ENCODE data around the gene SP3. TPM values are rescaled to one million over a fixed set of nuclear protein-coding genes. Genes with fewer than 3 reads are reported as not detected.

Gene SP3
- total and polyA plus RNA-seq, 9 of the 15 experiments (the other 6 are each of a cell fraction or from before 2014, with no cell fraction given), result 12.0 to 106 (median 74.9) TPM

DNA sequence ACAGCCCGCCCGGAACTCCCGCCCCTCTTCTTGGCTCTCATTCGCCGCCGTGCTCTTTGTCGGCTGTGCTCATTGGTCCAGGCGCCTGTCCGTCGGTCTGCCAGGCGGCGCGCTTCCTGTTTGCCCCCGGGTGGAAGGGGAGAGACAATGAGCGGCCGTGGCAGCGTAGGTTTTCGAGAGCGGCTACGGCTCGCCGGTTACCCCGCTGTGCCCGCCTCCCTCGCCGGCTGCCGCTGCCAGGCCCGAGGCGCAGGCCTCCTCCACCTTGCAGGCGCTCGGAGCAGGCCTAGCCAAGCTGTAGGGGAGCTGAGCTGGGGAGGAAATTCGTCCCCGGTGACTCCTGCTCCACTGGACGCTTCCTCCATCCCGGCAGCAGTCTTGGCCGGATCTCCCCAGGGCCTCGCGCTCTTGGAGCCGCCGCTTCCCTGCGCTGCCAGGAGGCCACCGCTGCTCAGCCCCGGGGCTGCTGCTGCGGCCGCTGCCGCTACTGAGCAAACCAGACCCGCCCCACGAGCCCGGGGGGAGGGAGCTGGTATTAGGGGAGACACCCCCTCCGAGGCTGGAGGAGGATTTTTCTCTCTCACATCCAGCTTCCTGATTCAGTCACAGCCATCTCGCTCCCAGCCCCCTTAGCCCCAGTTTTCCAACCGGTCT is at the start of gene SP3 (continued):
- TF ChIP-seq E2F8 (IDR thresholded peaks at IDR 0.05; ENCODE audit: low read depth, partially characterized antibody) (peak; percentile 77), FOXJ3 (CRISPR knock-in tag; IDR thresholded peaks at IDR 0.05) (no peak), MAFG (tag; conservative IDR thresholded peaks at IDR 0.05) (no peak), ZFP30 (CRISPR knock-in tag; IDR thresholded peaks at IDR 0.05; ENCODE audit: borderline replicate concordance) (no peak), FUS (optimal IDR thresholded peaks at IDR 0.05; ENCODE audit: low read depth, low read length) (no peak), GABPB1 (CRISPR knock-in tag; IDR thresholded peaks at IDR 0.05) (peak; percentile 95), NRF1 (conservative IDR thresholded peaks at IDR 0.05 in 1 of 2, IDR thresholded peaks at IDR 0.05 in 1 of 2) (peak; percentile 35 to 41), TRIM28 (IDR thresholded peaks at IDR 0.05) (no peak), NFIC (IDR thresholded peaks at IDR 0.05) (peak; percentile 26; the same call in 1 of the 2 replicates), RBM34 (IDR thresholded peaks at IDR 0.05; ENCODE audit: borderline replicate concordance, insufficient read depth, low read length) (no peak), XRCC5 (IDR thresholded peaks at IDR 0.05; ENCODE audit: low read depth, low read length) (peak; percentile 16; the same call in 1 of the 2 replicates)
- TF ChIP-seq, protein P1, sequence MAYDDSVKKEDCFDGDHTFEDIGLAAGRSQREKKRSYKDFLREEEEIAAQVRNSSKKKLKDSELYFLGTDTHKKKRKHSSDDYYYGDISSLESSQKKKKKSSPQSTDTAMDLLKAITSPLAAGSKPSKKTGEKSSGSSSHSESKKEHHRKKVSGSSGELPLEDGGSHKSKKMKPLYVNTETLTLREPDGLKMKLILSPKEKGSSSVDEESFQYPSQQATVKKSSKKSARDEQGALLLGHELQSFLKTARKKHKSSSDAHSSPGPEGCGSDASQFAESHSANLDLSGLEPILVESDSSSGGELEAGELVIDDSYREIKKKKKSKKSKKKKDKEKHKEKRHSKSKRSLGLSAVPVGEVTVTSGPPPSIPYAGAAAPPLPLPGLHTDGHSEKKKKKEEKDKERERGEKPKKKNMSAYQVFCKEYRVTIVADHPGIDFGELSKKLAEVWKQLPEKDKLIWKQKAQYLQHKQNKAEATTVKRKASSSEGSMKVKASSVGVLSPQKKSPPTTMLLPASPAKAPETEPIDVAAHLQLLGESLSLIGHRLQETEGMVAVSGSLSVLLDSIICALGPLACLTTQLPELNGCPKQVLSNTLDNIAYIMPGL (CRISPR knock-in tag; IDR thresholded peaks at IDR 0.05), result no peak
- TF ChIP-seq, protein P2, sequence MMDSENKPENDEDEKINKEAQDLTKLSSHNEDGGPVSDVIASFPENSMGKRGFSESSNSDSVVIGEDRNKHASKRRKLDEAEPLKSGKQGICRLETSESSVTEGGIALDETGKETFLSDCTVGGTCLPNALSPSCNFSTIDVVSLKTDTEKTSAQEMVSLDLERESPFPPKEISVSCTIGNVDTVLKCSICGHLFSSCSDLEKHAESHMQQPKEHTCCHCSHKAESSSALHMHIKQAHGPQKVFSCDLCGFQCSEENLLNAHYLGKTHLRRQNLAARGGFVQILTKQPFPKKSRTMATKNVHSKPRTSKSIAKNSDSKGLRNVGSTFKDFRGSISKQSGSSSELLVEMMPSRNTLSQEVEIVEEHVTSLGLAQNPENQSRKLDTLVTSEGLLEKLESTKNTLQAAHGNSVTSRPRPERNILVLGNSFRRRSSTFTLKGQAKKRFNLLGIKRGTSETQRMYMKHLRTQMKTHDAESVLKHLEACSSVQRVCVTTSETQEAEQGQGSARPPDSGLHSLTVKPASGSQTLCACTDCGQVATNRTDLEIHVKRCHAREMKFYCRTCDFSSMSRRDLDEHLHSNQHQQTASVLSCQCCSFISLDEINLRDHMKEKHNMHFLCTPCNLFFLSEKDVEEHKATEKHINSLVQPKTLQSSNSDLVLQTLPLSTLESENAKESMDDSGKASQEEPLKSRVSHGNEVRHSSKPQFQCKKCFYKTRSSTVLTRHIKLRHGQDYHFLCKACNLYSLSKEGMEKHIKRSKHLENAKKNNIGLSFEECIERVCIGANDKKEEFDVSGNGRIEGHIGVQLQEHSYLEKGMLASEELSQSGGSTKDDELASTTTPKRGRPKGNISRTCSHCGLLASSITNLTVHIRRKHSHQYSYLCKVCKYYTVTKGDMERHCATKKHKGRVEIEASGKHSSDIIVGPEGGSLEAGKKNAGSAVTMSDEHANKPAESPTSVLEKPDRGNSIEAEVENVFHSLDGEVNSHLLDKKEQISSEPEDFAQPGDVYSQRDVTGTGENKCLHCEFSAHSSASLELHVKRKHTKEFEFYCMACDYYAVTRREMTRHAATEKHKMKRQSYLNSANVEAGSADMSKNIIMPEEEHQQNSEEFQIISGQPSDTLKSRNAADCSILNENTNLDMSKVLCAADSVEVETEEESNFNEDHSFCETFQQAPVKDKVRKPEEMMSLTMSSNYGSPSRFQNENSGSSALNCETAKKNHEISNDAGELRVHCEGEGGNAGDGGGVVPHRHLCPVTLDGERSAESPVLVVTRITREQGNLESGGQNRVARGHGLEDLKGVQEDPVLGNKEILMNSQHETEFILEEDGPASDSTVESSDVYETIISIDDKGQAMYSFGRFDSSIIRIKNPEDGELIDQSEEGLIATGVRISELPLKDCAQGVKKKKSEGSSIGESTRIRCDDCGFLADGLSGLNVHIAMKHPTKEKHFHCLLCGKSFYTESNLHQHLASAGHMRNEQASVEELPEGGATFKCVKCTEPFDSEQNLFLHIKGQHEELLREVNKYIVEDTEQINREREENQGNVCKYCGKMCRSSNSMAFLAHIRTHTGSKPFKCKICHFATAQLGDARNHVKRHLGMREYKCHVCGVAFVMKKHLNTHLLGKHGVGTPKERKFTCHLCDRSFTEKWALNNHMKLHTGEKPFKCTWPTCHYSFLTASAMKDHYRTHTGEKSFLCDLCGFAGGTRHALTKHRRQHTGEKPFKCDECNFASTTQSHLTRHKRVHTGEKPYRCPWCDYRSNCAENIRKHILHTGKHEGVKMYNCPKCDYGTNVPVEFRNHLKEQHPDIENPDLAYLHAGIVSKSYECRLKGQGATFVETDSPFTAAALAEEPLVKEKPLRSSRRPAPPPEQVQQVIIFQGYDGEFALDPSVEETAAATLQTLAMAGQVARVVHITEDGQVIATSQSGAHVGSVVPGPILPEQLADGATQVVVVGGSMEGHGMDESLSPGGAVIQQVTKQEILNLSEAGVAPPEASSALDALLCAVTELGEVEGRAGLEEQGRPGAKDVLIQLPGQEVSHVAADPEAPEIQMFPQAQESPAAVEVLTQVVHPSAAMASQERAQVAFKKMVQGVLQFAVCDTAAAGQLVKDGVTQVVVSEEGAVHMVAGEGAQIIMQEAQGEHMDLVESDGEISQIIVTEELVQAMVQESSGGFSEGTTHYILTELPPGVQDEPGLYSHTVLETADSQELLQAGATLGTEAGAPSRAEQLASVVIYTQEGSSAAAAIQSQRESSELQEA (IDR thresholded peaks at IDR 0.05; ENCODE audit: low read depth), result no peak

Data from K562 (cell line).